AG08395 (cell line): ENCODE data around the gene CXorf51B.
"Not testable (repeated sequence)": the region's sequence is repeated elsewhere in the genome, so short reads cannot be mapped to it uniquely, and the experiment has no call there.

Experiments used
- DNase-seq: peaks from one replicate; pipeline ENCODE4 v3.0.0; 2012; ENCODE audit warnings: mixed read lengths, low spot score

CXorf51B gene

GRCh38 chrX:146809471-146809870 is at the start of gene CXorf51B:
CXorf51B (plus strand) TSS chrX:146809771; CDS start chrX:146809792, 21 bp downstream.
- not testable (repeated sequence) for DNase-seq

GRCh38 chrX:146814644-146815043 is 5.1 kb downstream of the CXorf51B start, which contains the start of gene CXorf51A:
CXorf51A (minus strand) TSS chrX:146814744; CDS start chrX:146814723, 21 bp downstream.
- not testable (repeated sequence) for DNase-seq

- no peak for DNase-seq
These were observed 22.4 kb downstream of the CXorf51B start for GRCh38 chrX:146831994-146832393.

- DNase-seq = no peak
These were observed 44.7 kb downstream of the CXorf51B start for GRCh38 chrX:146854281-146854680.
